Loucy (cell line): ENCODE measurements around the gene RAB27B.
A peak's percentile ranks its signal among the peaks of the same experiment; 100 is the strongest.

Experiments
- H2AFZ ChIP-seq: fragments of 200-600 bp; sonication (generic); 2 replicates; pipeline ENCODE4 v1.6.0; 2016; ENCODE audit warnings: antibody characterized with exemption, mild to moderate bottlenecking, low read length, moderate library complexity
- H3F3A ChIP-seq: fragments of 200-600 bp; 2 replicates; pipeline ENCODE4 v1.6.0; 2016; ENCODE audit warnings: antibody characterized with exemption, low read depth, mild to moderate bottlenecking
- H3K27me3 ChIP-seq: fragments of 200-600 bp; sonication (generic); 2 replicates; pipeline ENCODE4 v1.6.1; 2014; ENCODE audit warnings: low read length, mild to moderate bottlenecking; ENCODE audit not compliant: insufficient read depth, poor library complexity, severe bottlenecking
- H3K36me3 ChIP-seq: fragments of 200-600 bp; sonication (generic); 2 replicates; pipeline ENCODE4 v1.6.1; 2016; ENCODE audit warnings: low read length; ENCODE audit not compliant: insufficient read depth
- H3K4me1 ChIP-seq: fragments of 200-600 bp; sonication (generic); 2 replicates; pipeline ENCODE4 v1.5.1; 2014; ENCODE audit warnings: low read length, mild to moderate bottlenecking; ENCODE audit not compliant: insufficient read depth, poor library complexity, severe bottlenecking
- H3K4me2 ChIP-seq: fragments of 200-600 bp; sonication (generic); 2 replicates; pipeline ENCODE4 v1.6.0; 2014; ENCODE audit warnings: antibody characterized with exemption, low read length, low read depth, mild to moderate bottlenecking; ENCODE audit not compliant: poor library complexity, severe bottlenecking
- H3K4me3 ChIP-seq: fragments of 200-600 bp; sonication (generic); 2 replicates; pipeline ENCODE4 v1.5.1; 2014; ENCODE audit warnings: low read length, mild to moderate bottlenecking, mixed read lengths; ENCODE audit not compliant: poor library complexity, severe bottlenecking
- H3K79me2 ChIP-seq: fragments of 200-600 bp; sonication (generic); 2 replicates; pipeline ENCODE4 v1.6.1; 2014; ENCODE audit warnings: low read length; ENCODE audit not compliant: insufficient read depth
- H3K9ac ChIP-seq: fragments of 200-600 bp; sonication (generic); 2 replicates; pipeline ENCODE4 v1.6.0; 2014; ENCODE audit warnings: mild to moderate bottlenecking, low read depth, low read length, moderate library complexity; ENCODE audit not compliant: poor library complexity, severe bottlenecking
- H3K9me2 ChIP-seq: fragments of 200-600 bp; sonication (generic); replicated peaks from 2 replicates; pipeline ENCODE4 v1.6.1; 2016; ENCODE audit warnings: low read depth, low read length, mixed read lengths
- H3K9me3 ChIP-seq: fragments of 200-600 bp; sonication (generic); 2 replicates; pipeline ENCODE4 v1.6.1; 2014; ENCODE audit warnings: mild to moderate bottlenecking, antibody characterized with exemption, low read length, low read depth; ENCODE audit not compliant: insufficient read depth
- H4K20me1 ChIP-seq: fragments of 200-600 bp; sonication (generic); 2 replicates; pipeline ENCODE4 v1.6.0; 2014; ENCODE audit warnings: antibody characterized with exemption, low read length, mild to moderate bottlenecking; ENCODE audit not compliant: insufficient read depth, poor library complexity, severe bottlenecking
- EZH2phosphoT487 ChIP-seq: fragments of 200-600 bp; IDR thresholded peaks from 2 replicates; pipeline ENCODE4 v1.6.1; 2018; ENCODE audit warnings: antibody characterized with exemption, mild to moderate bottlenecking, moderate library complexity, borderline replicate concordance
- TF ChIP-seq, protein P1 (sequence below): fragments of 200-600 bp; sonication (generic); conservative IDR thresholded peaks from 2 replicates; pipeline ENCODE4 v1.5.1; 2014; ENCODE audit warnings: mild to moderate bottlenecking, antibody characterized with exemption, low read length

The RAB27B gene

DNA sequence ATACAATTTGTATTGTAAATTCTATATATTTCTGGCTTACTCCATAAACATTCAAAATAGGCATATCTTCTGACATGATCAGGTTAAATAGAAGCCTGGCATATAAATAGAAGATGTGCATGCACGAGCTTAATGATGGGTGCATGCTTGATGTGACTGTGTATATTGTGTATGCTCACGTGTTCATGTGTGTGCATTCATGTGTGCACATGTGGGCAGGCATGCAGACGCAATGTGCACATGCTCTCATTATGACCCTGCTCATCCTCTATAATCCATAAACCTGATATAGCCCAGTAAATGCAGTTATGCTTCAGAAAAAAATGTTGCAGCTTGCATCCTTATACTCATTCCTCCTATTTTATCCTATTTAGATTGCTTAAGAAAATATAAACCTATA, 29.2 kb downstream of the RAB27B start:
- Histone ChIP-seq H3K4me1 (peaks cover 56% of the 10 kb centered on the region), H3K4me3 (no peak overlapping the region), H3K27me3 (no peaks in the 10 kb centered on the region), H3K9ac (no peak overlapping the region), H3K4me2 (no peak overlapping the region), H3K36me3 (no peaks in the 10 kb centered on the region), H3F3A (peaks cover 4% of the 10 kb centered on the region; the same call in 1 of the 2 replicates), H3K79me2 (peaks cover 38% of the 10 kb centered on the region), H3K9me3 (no peaks in the 10 kb centered on the region), H2AFZ (no peak overlapping the region), H4K20me1 (no peaks in the 10 kb centered on the region), H3K9me2 (no peaks in the 10 kb centered on the region)
- TF ChIP-seq EZH2phosphoT487 = no peak
- TF ChIP-seq, protein P1, sequence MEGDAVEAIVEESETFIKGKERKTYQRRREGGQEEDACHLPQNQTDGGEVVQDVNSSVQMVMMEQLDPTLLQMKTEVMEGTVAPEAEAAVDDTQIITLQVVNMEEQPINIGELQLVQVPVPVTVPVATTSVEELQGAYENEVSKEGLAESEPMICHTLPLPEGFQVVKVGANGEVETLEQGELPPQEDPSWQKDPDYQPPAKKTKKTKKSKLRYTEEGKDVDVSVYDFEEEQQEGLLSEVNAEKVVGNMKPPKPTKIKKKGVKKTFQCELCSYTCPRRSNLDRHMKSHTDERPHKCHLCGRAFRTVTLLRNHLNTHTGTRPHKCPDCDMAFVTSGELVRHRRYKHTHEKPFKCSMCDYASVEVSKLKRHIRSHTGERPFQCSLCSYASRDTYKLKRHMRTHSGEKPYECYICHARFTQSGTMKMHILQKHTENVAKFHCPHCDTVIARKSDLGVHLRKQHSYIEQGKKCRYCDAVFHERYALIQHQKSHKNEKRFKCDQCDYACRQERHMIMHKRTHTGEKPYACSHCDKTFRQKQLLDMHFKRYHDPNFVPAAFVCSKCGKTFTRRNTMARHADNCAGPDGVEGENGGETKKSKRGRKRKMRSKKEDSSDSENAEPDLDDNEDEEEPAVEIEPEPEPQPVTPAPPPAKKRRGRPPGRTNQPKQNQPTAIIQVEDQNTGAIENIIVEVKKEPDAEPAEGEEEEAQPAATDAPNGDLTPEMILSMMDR = no peak

DNA sequence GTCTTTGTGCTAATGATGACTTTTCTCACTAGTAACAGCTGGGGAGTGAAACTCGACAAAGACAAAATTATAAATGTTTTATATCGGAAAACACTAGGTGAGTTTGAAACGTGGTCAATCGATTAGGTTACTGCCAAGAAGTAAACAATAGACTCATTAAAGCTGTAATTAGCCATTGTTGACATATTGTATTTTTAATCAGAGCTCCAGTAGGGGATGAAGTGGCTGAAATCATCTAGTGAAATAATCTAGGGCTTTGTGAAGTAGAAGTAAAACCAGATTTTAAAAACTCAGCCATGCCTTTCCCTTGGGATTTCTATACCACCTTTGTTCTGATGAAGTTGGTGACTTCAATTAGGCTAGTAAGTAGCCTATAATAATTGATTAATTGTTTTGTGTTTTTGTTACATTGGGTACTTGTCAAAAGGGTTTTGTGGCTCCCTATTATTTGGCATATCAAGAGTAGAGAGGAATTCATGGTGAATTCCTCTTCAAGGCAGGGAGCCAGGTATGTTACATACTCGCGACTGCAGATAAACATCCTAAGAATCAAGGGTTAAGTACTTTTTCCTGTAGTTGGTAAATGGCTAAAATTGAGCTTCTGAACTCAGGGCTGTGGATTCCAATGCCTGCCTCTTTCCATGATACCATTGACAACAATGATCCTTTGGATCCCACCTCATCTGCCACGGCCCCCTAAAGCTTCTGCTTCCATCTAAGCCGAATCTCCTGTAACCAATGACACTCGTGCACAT, 31.6 kb downstream of the RAB27B start:
- 0 out of 2 replicates have a peak, but pooled peaks cover 3% of the 10 kb centered on the region for H3K9me3 ChIP-seq
- H3K36me3 ChIP-seq = peaks cover 7% of the 10 kb centered on the region; the same call in 1 of the 2 replicates
- TF ChIP-seq EZH2phosphoT487 = no peak
- TF ChIP-seq, protein P1 = no peak
- H3K9ac ChIP-seq = no peak overlapping the region
- peaks cover 39% of the 10 kb centered on the region for H3K79me2 ChIP-seq
- no peaks in the 10 kb centered on the region for H3F3A ChIP-seq
- no peaks in the 10 kb centered on the region for H3K27me3 ChIP-seq
- H3K4me3 ChIP-seq = no peak overlapping the region
- H4K20me1 ChIP-seq = no peaks in the 10 kb centered on the region
- H3K4me1 ChIP-seq = peaks cover 45% of the 10 kb centered on the region
- no peak overlapping the region for H3K4me2 ChIP-seq
- H3K9me2 ChIP-seq = no peaks in the 10 kb centered on the region
- no peak overlapping the region for H2AFZ ChIP-seq

DNA sequence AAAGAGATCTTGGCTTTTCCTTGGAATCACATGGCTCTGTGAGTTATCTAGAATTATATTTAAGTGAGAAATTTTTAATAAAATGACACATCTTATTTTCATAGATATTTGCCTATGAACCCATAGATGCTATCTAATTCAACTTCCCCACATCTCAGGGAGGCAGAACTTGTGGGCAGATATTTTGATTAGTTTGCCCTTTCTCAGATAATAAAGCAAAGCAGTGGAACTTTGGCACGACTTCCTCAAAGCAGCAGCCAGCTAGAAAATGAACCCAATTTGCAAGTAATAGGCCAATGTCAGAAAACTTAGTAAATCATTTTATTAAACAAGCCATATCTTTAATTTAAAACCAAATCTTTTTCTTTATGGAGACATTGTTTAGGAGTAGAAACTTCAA, 32.7 kb downstream of the RAB27B start:
- peaks cover 41% of the 10 kb centered on the region for H3K4me1 ChIP-seq
- H3K79me2 ChIP-seq = peaks cover 41% of the 10 kb centered on the region
- no peaks in the 10 kb centered on the region for H3F3A ChIP-seq
- no peak overlapping the region for H3K4me3 ChIP-seq
- no peak overlapping the region for H2AFZ ChIP-seq
- H3K9ac ChIP-seq = no peak overlapping the region
- H3K36me3 ChIP-seq = peaks cover 7% of the 10 kb centered on the region; the same call in 1 of the 2 replicates
- H3K27me3 ChIP-seq = no peaks in the 10 kb centered on the region
- H3K4me2 ChIP-seq = peak overlapping the region; percentile 3
- 0 out of 2 replicates have a peak, but pooled peaks cover 3% of the 10 kb centered on the region for H3K9me3 ChIP-seq
- no peaks in the 10 kb centered on the region for H3K9me2 ChIP-seq
- no peaks in the 10 kb centered on the region for H4K20me1 ChIP-seq
- TF ChIP-seq, protein P1 = no peak
- TF ChIP-seq EZH2phosphoT487 = no peak
